NCI-H1092 (cell line): ENCODE results near the gene DPYD.
A peak's percentile ranks its signal among the peaks of the same experiment; 100 is the strongest.

Experiments
- DNase-seq: peaks from one replicate; lab custom pipeline; 2025; lab: John Stamatoyannopoulos, UW

Gene DPYD

GRCh38 chr1:97837161-97837560 lies 83.7 kb downstream of the DPYD start:
- no peak for DNase-seq

GRCh38 chr1:97834899-97835298 lies 85.9 kb downstream of the DPYD start:
- DNase-seq: no peak

GRCh38 chr1:97833881-97834280 lies 87.0 kb downstream of the DPYD start:
- no peak for DNase-seq

GRCh38 chr1:97832481-97832880 lies 88.4 kb downstream of the DPYD start:
- peak; percentile 47 for DNase-seq

GRCh38 chr1:97827887-97828286 lies 92.9 kb downstream of the DPYD start:
- DNase-seq: no peak

- DNase-seq: no peak
These were observed 94.0 kb downstream of the DPYD start for GRCh38 chr1:97826820-97827219.

- no peak for DNase-seq
These were observed 96.2 kb downstream of the DPYD start for GRCh38 chr1:97824624-97825023.

GRCh38 chr1:97824200-97824599 lies 96.6 kb downstream of the DPYD start:
- no peak for DNase-seq

GRCh38 chr1:97820470-97821188 lies 100.2 kb downstream of the DPYD start:
- DNase-seq: no peak

- DNase-seq: no peak
These were observed 103.9 kb downstream of the DPYD start for GRCh38 chr1:97816927-97817326.

GRCh38 chr1:97814804-97815203 lies 106.0 kb downstream of the DPYD start:
- no peak for DNase-seq

GRCh38 chr1:97814121-97814520 lies 106.7 kb downstream of the DPYD start:
- no peak for DNase-seq

- no peak for DNase-seq
These were observed 108.8 kb downstream of the DPYD start for GRCh38 chr1:97812076-97812475.

GRCh38 chr1:97806996-97807520 lies 113.8 kb downstream of the DPYD start:
- no peak for DNase-seq

GRCh38 chr1:97806326-97806725 lies 114.5 kb downstream of the DPYD start:
- no peak for DNase-seq

GRCh38 chr1:97805093-97805492 lies 115.7 kb downstream of the DPYD start:
- DNase-seq: no peak

GRCh38 chr1:97803026-97803425 lies 117.8 kb downstream of the DPYD start:
- no peak for DNase-seq

GRCh38 chr1:97802011-97802410 lies 118.8 kb downstream of the DPYD start:
- no peak for DNase-seq

- DNase-seq: no peak
These were observed 123.2 kb downstream of the DPYD start for GRCh38 chr1:97797403-97798183.

GRCh38 chr1:97796711-97797110 lies 124.1 kb downstream of the DPYD start:
- no peak for DNase-seq

GRCh38 chr1:97792655-97793054 lies 128.2 kb downstream of the DPYD start:
- no peak for DNase-seq

- DNase-seq: no peak
These were observed 129.6 kb downstream of the DPYD start for GRCh38 chr1:97791251-97791650.

- no peak for DNase-seq
These were observed 133.6 kb downstream of the DPYD start for GRCh38 chr1:97787231-97787630.
